Measurements from ENCODE around the gene NRL.

NRL gene

DNA sequence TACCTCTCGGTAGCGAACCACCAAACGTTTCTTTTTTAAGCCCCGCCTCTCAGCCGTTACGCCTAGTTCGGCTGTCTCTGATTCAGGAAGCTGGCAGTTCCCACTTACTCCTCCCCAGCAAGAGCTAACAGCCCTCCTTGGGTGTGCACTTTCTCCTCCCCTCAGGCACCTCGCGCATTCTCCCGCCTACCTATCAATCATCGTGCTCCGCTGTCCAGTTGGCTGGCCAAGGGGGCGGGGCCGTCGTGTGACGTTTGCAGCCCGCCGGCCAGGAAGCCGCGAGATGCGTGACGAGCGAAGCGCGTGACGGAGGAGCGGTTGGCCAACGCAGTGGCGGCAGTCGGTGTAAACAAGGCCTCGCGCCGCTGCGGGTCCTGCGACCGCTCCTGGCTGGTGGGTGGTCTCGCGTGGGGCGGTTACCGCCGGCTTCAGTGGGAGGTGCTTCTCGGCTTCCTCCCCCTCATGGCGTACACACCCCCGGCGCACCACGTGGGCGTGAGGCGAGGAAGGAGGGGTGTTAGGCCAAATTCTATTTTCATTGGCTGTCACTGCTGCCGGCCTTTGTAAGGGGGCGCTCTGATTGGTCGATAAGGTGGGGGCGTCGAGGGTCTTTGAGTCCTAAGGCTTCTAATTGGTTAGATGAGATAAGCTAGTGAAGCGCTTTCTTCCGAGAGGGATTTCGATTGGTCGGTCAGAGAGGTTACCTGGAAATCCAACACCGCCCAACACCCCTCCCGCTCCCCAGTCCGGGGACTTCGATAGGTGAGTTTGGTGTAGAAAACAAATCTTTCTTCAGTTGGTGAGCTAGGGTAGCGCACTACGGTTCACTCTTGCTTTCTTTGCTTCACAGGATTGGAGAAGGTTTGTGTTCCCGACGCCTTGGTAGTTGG, at the start of gene NRL, which contains the start of gene DCAF11:
Gene NRL (minus strand): TSS at position 418 of the 890 bp plus-strand sequence. CDS start 32,101 bp downstream, outside the sequence.
Gene DCAF11 (plus strand): TSS at position 246 of the 890 bp plus-strand sequence. CDS start 818 bp downstream, outside the sequence.
- peak; percentile 100 for DNase-seq

DNA sequence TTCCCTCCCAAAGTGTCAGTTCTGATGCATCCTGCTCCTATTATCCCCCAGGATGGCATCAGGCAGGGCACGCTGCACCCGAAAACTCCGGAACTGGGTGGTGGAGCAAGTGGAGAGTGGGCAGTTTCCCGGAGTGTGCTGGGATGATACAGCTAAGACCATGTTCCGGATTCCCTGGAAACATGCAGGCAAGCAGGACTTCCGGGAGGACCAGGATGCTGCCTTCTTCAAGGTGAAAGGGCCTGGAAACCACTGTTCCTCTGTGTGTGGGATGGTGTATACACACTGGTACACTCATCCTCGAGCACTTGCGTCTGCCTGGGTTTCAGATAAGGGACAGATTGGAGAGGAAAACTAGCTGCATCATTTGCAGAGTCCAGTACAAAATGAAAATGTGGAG, 47.3 kb upstream of the NRL start:
- no peak for DNase-seq

GRCh38 chr14:24160850-24161804, 46.4 kb upstream of the NRL start, which contains the start of gene IRF9:
Gene IRF9 (plus strand): TSS chr14:24161265. CDS start chr14:24162145, 880 bp downstream.
- peak; percentile 95 for DNase-seq

DNA sequence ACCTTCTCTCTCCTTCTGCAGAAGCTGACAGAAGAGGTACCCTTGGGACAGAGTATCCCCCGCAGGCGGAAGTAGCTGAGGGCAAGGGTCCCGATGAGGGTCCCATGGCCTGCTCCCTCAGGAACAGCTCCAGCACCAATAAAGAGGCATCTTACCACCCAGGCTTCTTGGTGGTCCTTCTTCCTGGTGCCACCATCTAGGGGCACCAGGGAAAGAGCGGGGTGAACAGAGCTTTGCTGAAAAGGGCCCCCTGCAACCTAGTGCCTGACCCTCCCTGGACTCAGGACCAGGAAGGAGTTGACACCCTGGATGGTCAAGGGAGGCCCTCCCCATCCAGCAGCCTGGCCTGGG, 45.7 kb upstream of the NRL start:
- no peak for DNase-seq

- DNase-seq = no peak
These were observed 45.2 kb upstream of the NRL start for GRCh38 chr14:24159777-24160498.

GRCh38 chr14:24157331-24157730, 42.6 kb upstream of the NRL start:
- no peak for DNase-seq

GRCh38 chr14:24156840-24157239, 42.1 kb upstream of the NRL start:
- DNase-seq = no peak

GRCh38 chr14:24155100-24155499, 40.4 kb upstream of the NRL start:
- DNase-seq = no peak

- no peak for DNase-seq
These were observed 36.8 kb upstream of the NRL start for GRCh38 chr14:24151404-24152080.

DNA sequence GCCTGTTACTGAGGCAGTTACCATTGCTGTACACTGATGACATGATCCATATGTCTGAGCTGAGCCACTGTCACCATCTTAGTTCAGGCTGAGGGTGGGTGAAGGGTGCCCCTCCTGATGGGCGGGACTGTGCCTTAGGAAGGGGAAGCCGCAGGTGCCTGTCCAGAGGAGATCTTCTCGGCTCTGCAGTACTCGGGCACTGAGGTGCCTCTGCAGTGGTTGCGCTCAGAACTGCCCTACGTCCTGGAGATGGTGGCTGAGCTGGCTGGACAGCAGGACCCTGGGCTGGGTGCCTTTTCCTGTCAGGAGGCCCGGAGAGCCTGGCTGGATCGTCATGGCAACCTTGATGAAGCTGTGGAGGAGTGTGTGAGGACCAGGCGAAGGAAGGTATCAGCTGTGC, 36.2 kb upstream of the NRL start:
- no peak for DNase-seq

DNA sequence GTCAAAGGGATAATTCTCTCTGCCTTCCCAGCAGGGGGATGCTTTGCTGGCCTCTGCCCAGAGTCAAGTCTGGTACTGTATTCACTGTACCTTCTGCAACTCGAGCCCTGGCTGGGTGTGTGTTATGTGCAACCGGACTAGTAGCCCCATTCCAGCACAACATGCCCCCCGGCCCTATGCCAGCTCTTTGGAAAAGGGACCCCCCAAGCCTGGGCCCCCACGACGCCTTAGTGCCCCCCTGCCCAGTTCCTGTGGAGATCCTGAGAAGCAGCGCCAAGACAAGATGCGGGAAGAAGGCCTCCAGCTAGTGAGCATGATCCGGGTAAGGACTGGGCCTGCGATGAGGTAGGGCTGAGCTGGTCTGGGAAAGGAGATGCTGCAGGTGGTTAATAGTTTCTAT, 35.8 kb upstream of the NRL start:
- no peak for DNase-seq

GRCh38 chr14:24150061-24150460, 35.3 kb upstream of the NRL start:
- DNase-seq = no peak

DNA sequence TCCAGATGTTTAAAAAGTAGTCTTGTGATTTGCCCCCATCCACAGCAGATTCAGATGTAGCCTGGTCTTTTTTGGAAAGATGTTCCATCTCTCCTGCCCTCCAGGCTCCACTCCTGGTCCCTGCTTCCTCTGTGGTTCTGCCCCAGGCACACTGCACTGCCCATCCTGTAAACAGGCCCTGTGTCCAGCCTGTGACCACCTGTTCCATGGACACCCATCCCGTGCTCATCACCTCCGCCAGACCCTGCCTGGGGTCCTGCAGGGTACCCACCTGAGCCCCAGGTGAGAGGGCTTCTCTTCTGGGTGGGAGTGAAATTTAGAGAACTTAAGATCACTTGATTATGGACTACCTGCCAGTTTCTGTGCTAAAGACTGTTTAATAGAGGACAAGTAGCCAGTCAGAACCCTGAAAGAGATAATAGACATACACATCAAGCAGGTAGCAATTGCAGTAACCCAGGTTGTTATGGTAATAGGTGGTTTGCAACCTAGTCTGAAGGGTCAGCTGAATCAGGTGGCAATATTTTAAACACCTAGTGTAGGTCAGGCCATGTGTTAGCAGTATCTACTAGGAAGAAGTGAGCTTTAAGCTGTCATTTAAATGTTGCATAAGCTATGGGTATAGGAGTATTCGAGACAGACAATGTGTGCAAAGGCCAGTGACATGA, 34.7 kb upstream of the NRL start:
- DNase-seq = no peak

GRCh38 chr14:24147761-24148428, 33.1 kb upstream of the NRL start:
- DNase-seq = peak; percentile 40

DNA sequence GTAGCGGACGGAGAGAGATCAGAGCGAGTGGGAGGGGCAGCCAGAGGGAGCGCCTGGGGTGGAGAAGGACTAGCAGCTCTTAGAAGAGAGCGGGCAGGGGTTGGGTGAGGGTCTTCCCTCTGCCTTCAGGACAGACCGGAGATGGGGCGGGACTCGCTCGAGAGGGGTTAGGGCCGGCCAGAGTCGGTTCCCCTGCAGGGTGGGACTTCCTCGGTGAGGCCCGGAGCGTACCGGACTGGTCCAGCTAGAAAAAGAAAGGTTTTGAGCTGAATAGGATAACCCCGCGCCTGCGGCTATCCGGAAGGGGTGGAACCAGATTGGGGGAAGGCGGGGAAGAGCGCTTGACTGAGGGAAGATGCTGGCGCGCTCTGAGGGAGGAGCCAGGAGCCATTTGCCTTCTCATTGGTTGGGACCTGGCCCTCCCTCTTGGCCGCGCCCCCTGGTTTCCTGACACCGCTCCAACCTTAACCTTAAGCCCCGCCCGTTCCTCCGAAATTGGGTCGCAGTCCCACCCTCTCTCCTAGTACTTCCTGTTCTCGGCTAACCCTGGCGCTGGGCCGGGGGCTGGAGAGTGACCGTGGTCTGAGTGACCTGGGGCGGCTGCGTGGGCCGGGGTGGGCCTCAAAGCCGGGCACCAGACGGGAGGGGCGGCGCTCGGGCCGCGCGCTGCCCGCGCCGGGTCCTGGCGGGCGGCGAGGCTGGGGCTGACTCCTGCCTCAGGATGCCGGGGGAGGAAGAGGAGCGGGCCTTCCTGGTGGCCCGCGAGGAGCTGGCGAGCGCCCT, 32.4 kb upstream of the NRL start, which contains the start of gene RNF31:
Gene RNF31 (plus strand): TSS at position 521 of the 783 bp plus-strand sequence. CDS start 201 bp downstream, at position 722.
- DNase-seq = peak; percentile 99

- peak; percentile 99 for DNase-seq
These were observed 31.8 kb upstream of the NRL start, which contains the start of gene PSME2 for GRCh38 chr14:24146453-24146977. Gene PSME2 (minus strand): TSS chr14:24146610. CDS start chr14:24146581, 29 bp downstream.

- DNase-seq = peak; percentile 73
These were observed 31.1 kb upstream of the NRL start for GRCh38 chr14:24145690-24146452.

- DNase-seq = no peak
These were observed 30.5 kb upstream of the NRL start for GRCh38 chr14:24145219-24145618.

GRCh38 chr14:24144451-24144850, 29.7 kb upstream of the NRL start:
- DNase-seq = no peak

Measured in NCI-H69 (cell line).